IMR-90 (cell line): Measurements from ENCODE around the gene PKM. TPM values are rescaled to one million over a fixed set of nuclear protein-coding genes. Genes with fewer than 3 reads are reported as not detected.

Experiments
- ATAC-seq: fragments of 200-7000 bp; cut with Tn5 transposase; 2 replicates; pipeline ENCODE4 v1.9.1; 2020; ENCODE audit warnings: low read depth, mild to moderate bottlenecking, moderate library complexity
- BruUV-seq: library from RNA; stranded (reverse); fragments of 400-500 nt; replicated peaks from 2 replicates; lab custom pipeline; 2021; lab: Mats Ljungman, UMichigan
- CTCF ChIA-PET: fragments of 300-600 bp; formaldehyde crosslinking; extraction: SDS; loops from one replicate; lab custom pipeline; 2021; ENCODE audit warnings: antibody characterized with exemption; lab: Yijun Ruan, JAX
- POLR2A ChIA-PET: fragments of 300-600 bp; sonication (Branson Sonifier 250); formaldehyde crosslinking; loops from one replicate; lab custom pipeline; 2022; ENCODE audit warnings: antibody characterized with exemption; ENCODE audit not compliant: unreplicated experiment; lab: Charles Lee
- DNase-seq: peaks from one replicate; pipeline ENCODE4 v3.0.0; 2013
- H2AFZ ChIP-seq: replicated peaks from 2 replicates; pipeline ENCODE3; 2013; ENCODE audit warnings: low read length, mild to moderate bottlenecking; ENCODE audit not compliant: poor library complexity
- H2AK5ac ChIP-seq: 2 replicates; pipeline ENCODE4 v1.6.1; 2013; ENCODE audit warnings: low read depth, low read length, inconsistent platforms
- H2AK9ac ChIP-seq: replicated peaks from 2 replicates; pipeline ENCODE3; 2013; ENCODE audit warnings: mild to moderate bottlenecking, low read depth, low read length, moderate library complexity; ENCODE audit not compliant: poor library complexity
- H2BK120ac ChIP-seq: 2 replicates; pipeline ENCODE4 v1.6.1; 2013; ENCODE audit warnings: low read depth, low read length, inconsistent platforms
- H2BK15ac ChIP-seq: 3 replicates; pipeline ENCODE4 v1.6.1; 2013; ENCODE audit warnings: low read depth, low read length, inconsistent platforms
- H2BK20ac ChIP-seq: 2 replicates; pipeline ENCODE4 v1.6.1; 2013; ENCODE audit warnings: low read depth, mild to moderate bottlenecking, inconsistent platforms, low read length, moderate library complexity
- H2BK5ac ChIP-seq: 2 replicates; pipeline ENCODE4 v1.6.1; 2013; ENCODE audit warnings: mild to moderate bottlenecking, low read depth, low read length, inconsistent platforms; ENCODE audit not compliant: poor library complexity, severe bottlenecking
- H3K14ac ChIP-seq: replicated peaks from 2 replicates; pipeline ENCODE4 v1.6.1; 2013; ENCODE audit warnings: low read depth, low read length, inconsistent platforms
- H3K18ac ChIP-seq: 2 replicates; pipeline ENCODE4 v1.6.1; 2013; ENCODE audit warnings: low read depth, low read length, control low read depth
- H3K23ac ChIP-seq: 2 replicates; pipeline ENCODE4 v1.6.1; 2013; ENCODE audit warnings: low read depth, low read length, inconsistent platforms
- H3K27ac ChIP-seq: 2 replicates; pipeline ENCODE4 v1.5.1; 2013; ENCODE audit warnings: mild to moderate bottlenecking, control low read depth, low read length; ENCODE audit not compliant: insufficient read depth
- H3K27me3 ChIP-seq: 2 replicates; pipeline ENCODE4 v1.6.1; 2013; ENCODE audit warnings: low read length; ENCODE audit not compliant: control insufficient read depth, insufficient read depth
- H3K36me3 ChIP-seq: 2 replicates; pipeline ENCODE4 v1.6.1; 2013; ENCODE audit warnings: low read length, mixed read lengths; ENCODE audit not compliant: control insufficient read depth, insufficient read depth
- H3K4ac ChIP-seq: 2 replicates; pipeline ENCODE4 v1.6.1; 2013; ENCODE audit warnings: low read depth, low read length, inconsistent platforms
- H3K4me1 ChIP-seq: 2 replicates; pipeline ENCODE4 v1.6.1; 2013; ENCODE audit warnings: low read length, mixed read lengths; ENCODE audit not compliant: control insufficient read depth, insufficient read depth
- H3K4me2 ChIP-seq: 2 replicates; pipeline ENCODE4 v1.6.1; 2013; ENCODE audit warnings: low read depth, mild to moderate bottlenecking, control low read depth, low read length, moderate library complexity
- H3K4me3 ChIP-seq: 2 replicates; pipeline ENCODE4 v1.5.1; 2013; ENCODE audit warnings: low read depth, mild to moderate bottlenecking, control low read depth, low read length, moderate library complexity; ENCODE audit not compliant: insufficient read depth
- H3K56ac ChIP-seq: 2 replicates; pipeline ENCODE4 v1.6.1; 2013; ENCODE audit warnings: low read length, inconsistent platforms; ENCODE audit not compliant: insufficient read depth; ENCODE audit errors: extremely low read depth
- H3K79me1 ChIP-seq, 2 experiments: 2 replicates each; pipeline ENCODE4 v1.6.1; 2013; ENCODE audit warnings: low read length in 2 of 2, inconsistent platforms in 1 of 2, low read depth in 1 of 2
- H3K9ac ChIP-seq: 2 replicates; pipeline ENCODE4 v1.6.1; 2013; ENCODE audit warnings: low read depth, low read length, control low read depth
- H3K9me1 ChIP-seq: 2 replicates; pipeline ENCODE4 v1.6.1; 2013; ENCODE audit warnings: low read length, inconsistent platforms; ENCODE audit not compliant: insufficient read depth
- H3K9me3 ChIP-seq: 2 replicates; pipeline ENCODE4 v1.6.1; 2013; ENCODE audit warnings: low read length; ENCODE audit not compliant: control insufficient read depth, insufficient read depth
- H4K20me1 ChIP-seq: 2 replicates; pipeline ENCODE4 v1.6.1; 2013; ENCODE audit warnings: low read length, inconsistent platforms; ENCODE audit not compliant: insufficient read depth
- H4K5ac ChIP-seq: 2 replicates; pipeline ENCODE4 v1.6.1; 2013; ENCODE audit warnings: mild to moderate bottlenecking, low read depth, low read length, control low read depth
- H4K8ac ChIP-seq, 2 experiments: 2 replicates each; pipeline ENCODE4 v1.6.1; 2013; ENCODE audit warnings: low read depth in 2 of 2, low read length in 2 of 2, control low read depth in 1 of 2, inconsistent platforms in 1 of 2
- H4K91ac ChIP-seq: 2 replicates; pipeline ENCODE4 v1.6.1; 2013; ENCODE audit warnings: low read depth, low read length, inconsistent platforms; ENCODE audit not compliant: insufficient read depth
- BHLHE40 ChIP-seq: fragments of 150-350 bp; IDR thresholded peaks from 2 replicates; pipeline ENCODE4 v1.6.1; 2016; ENCODE audit warnings: mild to moderate bottlenecking, low read depth, low read length
- CEBPB ChIP-seq: IDR thresholded peaks from 2 replicates; pipeline ENCODE4 v1.6.1; 2012; ENCODE audit warnings: low read depth, low read length, improper control_type of control experiment
- CHD1 ChIP-seq: IDR thresholded peaks from 2 replicates; pipeline ENCODE4 v1.6.1; 2012; ENCODE audit warnings: low read depth, low read length, improper control_type of control experiment
- ELK1 ChIP-seq: fragments of 150-350 bp; IDR thresholded peaks from 2 replicates; pipeline ENCODE4 v1.6.1; 2016; ENCODE audit warnings: low read depth, mild to moderate bottlenecking, low read length, moderate library complexity, borderline replicate concordance
- FOS ChIP-seq: fragments of 150-350 bp; IDR thresholded peaks from 2 replicates; pipeline ENCODE4 v1.6.1; 2016; ENCODE audit warnings: low read depth, low read length
- MAFK ChIP-seq: IDR thresholded peaks from 2 replicates; pipeline ENCODE4 v1.6.1; 2012; ENCODE audit warnings: low read depth, low read length, improper control_type of control experiment
- MAZ ChIP-seq: IDR thresholded peaks from 2 replicates; pipeline ENCODE4 v1.6.1; 2012; ENCODE audit warnings: low read depth, mild to moderate bottlenecking, low read length, improper control_type of control experiment, moderate library complexity, borderline replicate concordance
- MXI1 ChIP-seq: IDR thresholded peaks from 2 replicates; pipeline ENCODE4 v1.6.1; 2012; ENCODE audit warnings: low read depth, mild to moderate bottlenecking, low read length, moderate library complexity, borderline replicate concordance
- NFE2L2 ChIP-seq: fragments of 150-350 bp; IDR thresholded peaks from 2 replicates; pipeline ENCODE4 v1.6.1; 2016; ENCODE audit warnings: low read depth, mild to moderate bottlenecking, low read length
- POLR2A ChIP-seq: IDR thresholded peaks from 2 replicates; pipeline ENCODE4 v1.6.1; 2012; ENCODE audit warnings: mild to moderate bottlenecking, low read depth, low read length
- RAD21 ChIP-seq: IDR thresholded peaks from 2 replicates; pipeline ENCODE4 v1.6.1; 2012; ENCODE audit warnings: low read length, improper control_type of control experiment
- RCOR1 ChIP-seq: IDR thresholded peaks from 2 replicates; pipeline ENCODE4 v1.6.1; 2012; ENCODE audit warnings: mild to moderate bottlenecking, low read length, improper control_type of control experiment; ENCODE audit not compliant: insufficient replicate concordance
- RFX5 ChIP-seq: IDR thresholded peaks from 2 replicates; pipeline ENCODE4 v1.8.0; 2012; ENCODE audit warnings: low read depth, mild to moderate bottlenecking, low read length, moderate library complexity
- SMC3 ChIP-seq: fragments of 150-350 bp; IDR thresholded peaks from 2 replicates; pipeline ENCODE4 v1.6.1; 2016; ENCODE audit warnings: low read depth, mild to moderate bottlenecking, antibody characterized with exemption, low read length, moderate library complexity
- USF2 ChIP-seq: fragments of 150-350 bp; IDR thresholded peaks from 2 replicates; pipeline ENCODE4 v1.6.1; 2017; ENCODE audit warnings: mild to moderate bottlenecking, antibody characterized with exemption, low read length, low read depth
- WGBS, 2 experiments: methylation state at CpG; one replicate each; pipeline versions ENCODE4 v1.1.5 to v1.1.7; 2013; ENCODE audit warnings: missing lambda C conversion rate in 2 of 2; ENCODE audit not compliant: insufficient read length in 1 of 2; ENCODE audit errors: extremely low coverage in 2 of 2; 5-methylcytosine and 5-hydroxymethylcytosine counted together
- dilution Hi-C: fragments of 300-500 bp; cut with HindIII; formaldehyde crosslinking; loops from one replicate; pipeline ENCODE4 v1.14.3; 2018; ENCODE audit warnings: low sequenced_read_pairs; ENCODE audit not compliant: unreplicated experiment
- in situ Hi-C: fragments of 300-500 bp; cut with MboI; formaldehyde crosslinking; loops from 3 replicates; pipeline ENCODE4 v1.14.3; 2019; ENCODE audit warnings: low sequenced_read_pairs, inconsistent platforms, mixed read lengths
- intact Hi-C: fragments of 100-400 bp; cut with micrococcal nuclease; formaldehyde crosslinking; loops from 2 replicates; pipeline ENCODE4 v1.10.0; 2022
- polyA plus RNA-seq, 3 experiments: library from polyadenylated mRNA; depleted of rRNA; stranded (reverse); fragments of >200 nt; gene quantifications; 2 replicates each; pipeline ENCODE4 v1.2.3, GENCODE V29; 2012; ENCODE audit warnings: low replicate concordance in 1 of 3
- total RNA-seq: library from RNA; depleted of rRNA; stranded (reverse); fragments of >200 nt; gene quantifications from 2 replicates; pipeline ENCODE4 v1.2.3, GENCODE V29; 2012
- TF ChIP-seq, protein P1 (sequence below): conservative IDR thresholded peaks from 2 replicates; pipeline ENCODE4 v1.5.1; 2012; ENCODE audit warnings: mild to moderate bottlenecking, low read depth, low read length, improper control_type of control experiment

The PKM gene
- total and polyA plus RNA-seq, 2 of the 4 experiments (the other 2 are of a cell fraction): 2,219 to 3,859 TPM

GRCh38 chr15:72161361-72162132, 69.4 kb downstream of the PKM start:
- Histone ChIP-seq H3K9me1 (no peaks in the 10 kb centered on the region), H3K27me3 (peaks cover 30% of the 10 kb centered on the region), H4K91ac (no peak overlapping the region), H2AK9ac (no peak overlapping the region), H2BK120ac (no peak overlapping the region), H4K5ac (no peak overlapping the region), H3K27ac (no peak overlapping the region), H3K4me2 (no peak overlapping the region), H3K56ac (no peak overlapping the region), H3K4ac (no peak overlapping the region), H2BK20ac (no peak overlapping the region), H2AFZ (no peak overlapping the region), H4K8ac (no peak overlapping the region), H3K23ac (no peak overlapping the region), H3K9ac (no peak overlapping the region), H3K4me1 (no peaks in the 10 kb centered on the region), H3K18ac (no peak overlapping the region), H3K36me3 (no peaks in the 10 kb centered on the region), H3K4me3 (no peak overlapping the region), H2AK5ac (no peak overlapping the region), H3K14ac (no peak overlapping the region), H2BK15ac (no peak overlapping the region), H3K9me3 (no peaks in the 10 kb centered on the region), H2BK5ac (no peak overlapping the region), H4K20me1 (no peaks in the 10 kb centered on the region), H3K79me1 (no peaks in the 10 kb centered on the region)
- in situ Hi-C loops: no loop called here
- WGBS, 2 experiments: 13% methylated on average over 1 of the region's 7 CpGs; no CpG with 5 or more reads in 1 of the 2 experiments
- no peak for DNase-seq
- ATAC-seq: no peak; the same call in none of the 2 replicates
- intact Hi-C loops: no loop called here
- ChIA-PET CTCF (no interaction called here), POLR2A (no interaction called here)
- no TSS peak for BruUV-seq
- dilution Hi-C loops: no loop called here
- TF ChIP-seq POLR2A (no peak), CHD1 (no peak), MXI1 (no peak), BHLHE40 (no peak), MAFK (no peak), RAD21 (no peak), ELK1 (no peak), NFE2L2 (no peak), USF2 (no peak), SMC3 (no peak), RCOR1 (no peak), RFX5 (no peak), FOS (no peak), MAZ (no peak), CEBPB (no peak)
- TF ChIP-seq, protein P1, sequence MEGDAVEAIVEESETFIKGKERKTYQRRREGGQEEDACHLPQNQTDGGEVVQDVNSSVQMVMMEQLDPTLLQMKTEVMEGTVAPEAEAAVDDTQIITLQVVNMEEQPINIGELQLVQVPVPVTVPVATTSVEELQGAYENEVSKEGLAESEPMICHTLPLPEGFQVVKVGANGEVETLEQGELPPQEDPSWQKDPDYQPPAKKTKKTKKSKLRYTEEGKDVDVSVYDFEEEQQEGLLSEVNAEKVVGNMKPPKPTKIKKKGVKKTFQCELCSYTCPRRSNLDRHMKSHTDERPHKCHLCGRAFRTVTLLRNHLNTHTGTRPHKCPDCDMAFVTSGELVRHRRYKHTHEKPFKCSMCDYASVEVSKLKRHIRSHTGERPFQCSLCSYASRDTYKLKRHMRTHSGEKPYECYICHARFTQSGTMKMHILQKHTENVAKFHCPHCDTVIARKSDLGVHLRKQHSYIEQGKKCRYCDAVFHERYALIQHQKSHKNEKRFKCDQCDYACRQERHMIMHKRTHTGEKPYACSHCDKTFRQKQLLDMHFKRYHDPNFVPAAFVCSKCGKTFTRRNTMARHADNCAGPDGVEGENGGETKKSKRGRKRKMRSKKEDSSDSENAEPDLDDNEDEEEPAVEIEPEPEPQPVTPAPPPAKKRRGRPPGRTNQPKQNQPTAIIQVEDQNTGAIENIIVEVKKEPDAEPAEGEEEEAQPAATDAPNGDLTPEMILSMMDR: no peak
